Activated CD4-positive, alpha-beta T cell treated with anti-CD3 and anti-CD28 coated beads, Interleukin-2, amount 50 U/mL, for 24 hours (primary cell): Measurements from ENCODE around the gene ACTL8.
"Not testable (repeated sequence)": the region's sequence is repeated elsewhere in the genome, so short reads cannot be mapped to it uniquely, and the experiment has no call there.

Experiments used
- DNase-seq, 2 donors: peaks; one replicate each; pipeline ENCODE4 v3.0.0-alpha.2; 2020; ENCODE audit warnings: low read depth in 1 of 2, low spot score in 1 of 2

ACTL8 gene

DNA sequence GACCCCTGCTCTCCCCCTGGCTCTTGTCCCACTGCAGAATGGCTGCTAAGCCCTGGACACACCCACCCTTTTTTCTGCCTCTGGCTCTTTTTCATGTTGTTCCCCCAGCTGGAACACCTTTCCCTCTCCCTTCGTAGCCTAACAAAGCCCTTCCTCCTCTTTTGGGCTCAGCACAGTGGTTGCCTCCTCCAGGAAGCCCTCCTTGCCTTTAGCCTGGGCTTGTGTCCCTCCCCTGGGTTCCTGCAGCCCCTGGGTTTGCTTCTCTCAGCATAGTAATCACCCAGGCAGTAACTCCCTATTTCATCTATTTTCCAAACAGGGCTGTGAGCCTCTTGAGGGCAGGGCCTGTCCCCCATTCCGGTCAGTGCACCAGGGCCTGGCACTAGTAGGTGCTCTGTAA is 19.8 kb upstream of the ACTL8 start:
- DNase-seq, result no peak

DNA sequence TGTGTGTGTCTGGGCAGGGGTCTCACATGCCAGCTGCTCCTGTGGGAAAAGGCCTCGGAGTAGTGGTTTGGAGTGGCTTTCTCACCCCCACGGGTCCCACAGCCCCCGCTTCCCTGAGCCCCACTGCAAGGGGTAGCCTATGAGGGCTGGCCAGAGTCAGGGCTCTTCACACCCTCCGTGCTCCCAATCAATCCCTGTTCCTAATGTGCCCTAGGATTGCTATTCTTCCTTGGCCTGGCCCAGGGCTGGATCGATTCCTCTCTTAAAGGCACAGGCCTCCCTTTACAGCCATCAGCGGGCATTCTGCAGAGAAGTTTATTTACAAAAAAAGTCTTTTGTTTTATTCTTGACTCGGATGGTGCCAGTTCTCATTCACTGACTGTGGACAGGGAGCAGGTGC is 19.3 kb upstream of the ACTL8 start:
- no peak for DNase-seq

DNA sequence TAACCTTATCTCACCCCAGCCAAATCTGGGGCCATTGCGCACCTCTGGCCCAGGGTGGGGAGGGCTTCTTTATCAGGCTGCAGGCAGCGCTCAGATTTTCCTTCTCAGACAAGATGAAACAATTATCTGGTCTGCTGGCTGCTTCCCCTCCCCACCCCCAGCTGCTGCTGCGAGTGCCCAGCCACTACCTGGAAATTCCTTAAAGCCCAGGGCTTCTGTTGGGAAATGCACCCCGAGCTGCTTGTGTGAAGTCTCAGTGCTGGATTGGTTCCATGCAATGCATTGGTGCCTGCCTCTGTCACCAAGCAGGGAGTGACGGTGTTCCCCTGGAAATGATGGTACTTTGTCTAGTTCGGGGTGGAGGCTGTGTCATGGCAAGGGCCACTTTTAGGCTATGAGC is 18.5 kb upstream of the ACTL8 start:
- DNase-seq, result no peak

DNA sequence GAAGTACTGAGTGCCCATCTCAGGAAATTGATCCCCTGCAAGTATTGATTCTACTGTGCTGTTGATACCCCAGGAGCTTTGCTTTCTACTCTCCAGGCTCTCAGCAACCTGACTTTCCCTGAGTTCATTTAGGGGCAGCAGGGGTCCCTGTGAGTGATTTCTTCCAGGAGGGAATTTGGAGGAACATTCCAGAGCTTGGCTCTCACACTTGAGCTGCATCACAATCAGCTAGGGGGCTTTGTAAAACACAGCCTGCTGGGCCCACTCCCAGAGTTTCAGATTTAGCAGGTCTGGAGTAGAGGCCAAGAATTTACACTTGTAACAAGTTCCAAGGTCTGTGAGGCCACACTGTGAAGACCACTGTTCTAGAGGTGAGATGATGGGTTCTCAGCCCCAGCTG is 16.1 kb upstream of the ACTL8 start:
- DNase-seq, result no peak

DNA sequence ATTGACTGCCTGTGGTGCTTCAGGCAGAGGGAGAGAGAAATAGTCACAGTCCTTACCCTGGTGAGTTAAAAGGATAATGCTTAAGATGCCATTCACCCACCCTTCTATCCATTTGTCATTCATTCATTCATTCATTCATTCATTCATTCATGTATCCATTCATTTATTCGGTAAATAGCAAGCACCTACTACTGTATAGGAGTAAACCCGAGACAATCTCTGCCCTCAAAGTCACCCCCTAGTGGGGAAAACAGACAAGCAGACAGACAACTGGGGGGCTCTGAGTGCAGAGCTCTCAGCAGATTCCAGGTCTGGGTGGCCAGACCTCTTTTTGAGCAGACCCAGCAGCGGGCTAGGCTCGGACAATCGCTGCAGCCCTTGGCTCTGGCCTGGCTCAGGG is 14.1 kb upstream of the ACTL8 start:
- DNase-seq, result no peak

- DNase-seq, result no peak
These were observed 12.6 kb upstream of the ACTL8 start for GRCh38 chr1:17742583-17742982.

DNA sequence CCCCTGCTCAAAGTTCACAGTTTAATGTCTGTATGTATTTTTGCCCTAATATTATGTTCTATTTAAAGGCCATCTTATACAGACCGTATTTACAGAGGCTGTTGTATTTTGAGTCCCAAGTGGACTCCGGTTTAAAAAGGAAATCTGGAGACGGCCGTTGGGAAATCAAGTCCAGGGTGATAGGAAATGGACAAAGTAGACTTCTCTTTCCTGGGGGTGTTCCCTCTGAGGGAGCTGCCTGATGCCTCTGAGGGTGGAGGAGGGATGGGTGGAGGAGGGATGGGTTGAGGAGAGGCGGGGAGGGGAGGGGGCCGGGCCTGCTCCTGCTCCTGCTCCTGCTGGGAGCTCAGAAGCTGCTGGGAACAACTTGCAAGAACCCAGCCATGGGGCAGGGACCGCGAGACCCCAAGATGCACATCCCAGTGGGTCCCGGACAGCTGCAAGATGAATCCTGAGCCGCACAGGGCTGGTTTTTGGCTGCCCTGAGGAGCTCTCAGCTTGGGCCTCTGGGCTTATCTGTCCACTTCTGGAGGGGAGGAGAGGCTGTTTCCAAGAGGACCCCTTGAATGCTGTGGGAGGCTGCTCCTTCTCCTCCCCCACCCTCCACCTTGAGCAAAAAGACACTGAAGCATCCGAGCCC is 12.0 kb upstream of the ACTL8 start:
- DNase-seq, result no peak

DNA sequence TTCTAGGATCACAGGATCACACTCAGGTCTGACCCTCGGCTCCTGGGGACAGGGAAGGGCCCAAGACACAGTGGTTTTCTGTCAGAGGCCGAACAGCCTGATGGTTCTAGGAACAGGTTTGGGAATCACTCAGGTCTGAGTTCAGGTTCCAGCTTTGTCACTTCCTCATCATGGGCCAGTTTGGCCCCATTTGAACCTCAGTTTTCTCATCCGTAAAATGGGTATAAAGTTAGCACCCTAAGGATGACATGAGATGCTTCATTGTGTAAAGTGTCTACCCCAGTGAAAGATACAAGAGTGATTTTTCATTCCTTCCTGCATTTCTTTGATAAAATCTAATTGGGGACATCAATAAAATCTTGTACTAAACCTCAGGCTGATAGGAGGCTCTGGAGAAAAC is 11.2 kb upstream of the ACTL8 start:
- no peak for DNase-seq

GRCh38 chr1:17744666-17745478 is 10.3 kb upstream of the ACTL8 start:
- DNase-seq, result no peak

DNA sequence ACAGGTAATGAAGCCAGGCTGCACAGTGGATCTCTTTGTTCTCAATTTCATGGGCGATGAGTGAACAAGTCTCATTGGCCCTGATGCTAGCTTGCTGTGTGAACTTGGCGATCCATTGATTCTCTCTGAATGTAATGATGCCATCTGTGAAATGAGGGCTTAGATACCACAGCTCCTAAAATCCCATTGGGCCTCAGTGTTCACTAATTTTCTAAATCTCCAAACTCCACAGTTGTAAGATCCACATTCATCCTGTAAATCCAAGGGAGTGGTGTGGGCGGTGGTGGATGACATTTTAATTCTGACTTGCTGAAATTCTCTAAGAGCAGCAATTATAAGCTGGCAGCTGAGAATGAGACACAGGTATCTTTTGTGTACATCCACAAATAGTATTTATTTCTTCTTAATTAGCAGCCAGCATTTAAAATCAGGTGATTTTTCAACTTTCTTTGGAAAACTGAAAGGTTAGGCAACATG is 9.6 kb upstream of the ACTL8 start:
- no peak for DNase-seq

GRCh38 chr1:17746281-17746680 is 8.9 kb upstream of the ACTL8 start:
- DNase-seq, result not testable (repeated sequence)

GRCh38 chr1:17746920-17747319 is 8.2 kb upstream of the ACTL8 start:
- DNase-seq, result no peak

- no peak for DNase-seq
These were observed 4.8 kb upstream of the ACTL8 start for GRCh38 chr1:17750333-17750732.

DNA sequence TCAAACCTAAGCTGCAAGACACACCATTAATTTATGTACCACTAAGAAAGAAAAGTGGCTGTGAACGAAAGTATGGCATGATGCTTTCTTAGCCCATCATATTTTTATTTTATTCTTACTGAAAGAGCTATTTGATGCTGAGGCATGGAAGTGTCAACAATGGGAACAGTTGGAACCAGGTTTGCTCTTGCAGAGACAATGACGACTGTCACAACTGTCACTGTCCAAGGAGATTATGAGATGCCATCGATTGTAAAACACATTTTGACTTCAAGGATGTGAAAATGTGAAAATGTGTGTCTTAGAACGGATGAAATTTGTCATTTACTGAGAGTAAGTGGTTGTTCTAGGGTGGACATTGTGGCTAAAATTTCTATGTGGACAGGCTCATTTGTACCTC is 2.8 kb upstream of the ACTL8 start:
- DNase-seq, result no peak

DNA sequence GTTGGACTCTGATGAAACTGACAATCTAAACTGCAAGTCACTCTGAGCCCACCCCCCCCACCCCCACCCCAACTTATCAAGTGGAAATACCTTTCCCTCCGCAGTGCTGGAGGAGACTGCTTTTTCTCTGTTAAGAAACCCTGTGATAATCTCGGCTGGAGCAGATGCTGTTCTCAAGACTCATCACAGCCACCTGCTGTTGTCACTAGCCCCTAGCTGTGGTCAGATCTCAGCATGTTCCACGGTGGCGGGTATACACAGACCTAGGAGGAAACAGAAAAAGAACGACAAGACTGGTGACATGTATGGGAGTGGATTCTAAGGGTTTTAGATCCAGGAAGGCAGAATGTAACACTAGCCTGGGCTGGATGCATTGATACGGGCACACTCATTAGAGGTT is 2.3 kb downstream of the ACTL8 start:
- DNase-seq, result no peak

DNA sequence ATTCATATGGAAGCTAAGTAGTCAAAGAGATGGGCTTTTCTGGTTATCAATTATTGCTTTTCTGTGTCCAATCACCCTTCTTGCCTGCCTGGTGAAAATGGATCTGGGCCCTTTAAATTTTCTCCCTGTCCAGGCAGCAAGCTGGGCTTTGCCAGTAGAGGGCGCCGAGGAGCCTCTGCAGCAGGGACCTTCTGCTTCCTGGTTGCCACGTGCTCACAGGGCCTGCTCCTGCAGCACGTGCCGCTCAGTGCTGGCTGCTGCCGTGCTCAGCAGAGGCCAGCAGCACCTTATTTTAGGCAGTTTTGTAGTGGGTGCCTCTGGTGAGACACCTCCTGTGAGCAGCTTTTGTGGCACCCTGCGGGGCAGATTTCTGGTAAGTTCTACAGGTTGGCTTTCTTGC is 4.0 kb downstream of the ACTL8 start:
- DNase-seq, result no peak

DNA sequence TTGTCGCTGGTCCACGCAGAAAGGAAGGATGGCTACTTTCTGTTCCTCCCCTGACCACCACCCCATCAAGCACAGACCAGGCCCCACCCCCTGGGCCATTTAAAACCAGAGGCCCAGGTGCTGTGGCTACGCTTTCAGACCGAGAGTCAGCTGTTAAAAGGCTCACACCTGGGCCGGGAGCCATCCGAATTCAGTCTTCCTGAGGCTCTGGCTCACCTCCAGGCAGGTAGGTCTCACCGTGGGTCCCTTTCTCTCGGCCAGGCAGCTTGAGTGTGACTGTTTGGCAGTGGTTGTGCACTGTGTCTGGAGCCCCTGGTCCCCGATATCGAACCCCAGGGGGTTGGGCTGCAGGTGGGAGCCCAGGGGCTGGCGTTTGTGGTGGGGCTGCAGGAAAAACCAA is 7.2 kb downstream of the ACTL8 start:
- DNase-seq, result no peak

DNA sequence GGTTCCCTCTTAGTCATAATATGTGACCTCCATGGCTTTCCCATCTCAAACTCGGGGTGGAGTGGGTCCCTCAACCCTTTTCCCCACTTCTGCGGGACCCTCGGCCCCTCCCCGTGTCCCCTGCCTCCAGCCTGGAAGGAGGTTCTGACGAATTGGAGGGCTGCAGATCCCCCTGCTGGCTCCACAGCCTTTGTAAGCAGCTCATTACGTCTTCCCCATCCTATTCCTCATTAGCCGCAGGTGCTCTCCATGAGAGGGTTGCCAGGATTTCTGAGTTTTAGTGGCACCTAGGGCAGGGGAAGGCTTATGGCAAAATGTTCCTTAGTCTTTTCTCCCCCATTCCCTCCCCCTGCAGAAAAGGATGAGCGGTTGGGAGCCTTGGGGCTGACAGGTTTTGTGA is 8.3 kb downstream of the ACTL8 start:
- DNase-seq, result no peak

DNA sequence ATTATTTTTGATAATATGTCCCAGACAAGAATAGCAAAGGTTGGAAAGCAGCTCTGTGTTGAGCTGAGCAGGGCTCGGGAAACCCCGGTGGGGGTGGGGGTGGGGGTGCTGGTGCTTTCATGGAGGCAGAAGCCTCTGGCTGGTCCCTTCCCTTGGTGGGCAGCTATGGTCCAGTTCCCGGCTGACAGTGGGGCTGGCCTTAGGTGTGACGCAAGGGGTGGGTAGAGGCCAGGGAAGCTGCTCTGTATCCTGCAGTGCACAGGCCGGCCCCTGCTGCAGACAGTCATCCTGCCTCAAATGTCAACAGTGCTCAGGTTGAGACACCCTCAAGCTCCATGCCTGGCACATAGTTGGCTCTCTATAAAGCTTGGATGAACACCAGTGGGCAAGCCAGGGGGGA is 8.9 kb downstream of the ACTL8 start:
- DNase-seq, result no peak

- DNase-seq, result no peak
These were observed 9.5 kb downstream of the ACTL8 start for GRCh38 chr1:17764591-17764990.

GRCh38 chr1:17765444-17766411 is 10.6 kb downstream of the ACTL8 start:
- no peak for DNase-seq
